Stimulated activated CD8-positive, alpha-beta memory T cell treated with anti-CD3 and anti-CD28 coated beads, Interleukin-7, amount 100 ng/mL, for 48 hours (primary cell): Measurements from ENCODE around the gene PLVAP.

Experiments
- DNase-seq, 2 donors: peaks; one replicate each; pipeline ENCODE4 v3.0.0-alpha.2; 2020; ENCODE audit warnings: low read depth in 1 of 2; ENCODE audit errors: extremely low read depth in 1 of 2

The PLVAP gene

DNA sequence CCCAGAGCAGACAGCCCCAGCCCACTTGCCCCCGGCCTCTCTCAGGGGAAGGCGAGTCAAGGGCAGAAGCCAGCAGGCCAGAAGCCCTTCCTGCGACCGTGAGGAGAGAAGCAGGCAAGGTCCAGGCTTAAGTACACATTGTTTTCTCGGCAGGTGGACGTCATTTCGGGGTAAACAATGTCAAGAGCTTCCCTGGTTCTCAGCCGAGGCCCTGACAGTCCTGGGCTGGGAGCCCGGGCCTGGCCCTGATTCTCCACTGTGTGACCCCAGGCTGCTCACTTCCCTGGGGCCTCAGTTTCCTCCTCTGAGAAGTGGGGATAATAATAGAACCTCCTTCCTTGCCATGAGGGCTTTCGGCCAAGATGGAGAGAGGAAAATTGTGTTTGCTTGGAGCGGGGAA lies 19.4 kb downstream of the PLVAP start:
- no peak for DNase-seq

DNA sequence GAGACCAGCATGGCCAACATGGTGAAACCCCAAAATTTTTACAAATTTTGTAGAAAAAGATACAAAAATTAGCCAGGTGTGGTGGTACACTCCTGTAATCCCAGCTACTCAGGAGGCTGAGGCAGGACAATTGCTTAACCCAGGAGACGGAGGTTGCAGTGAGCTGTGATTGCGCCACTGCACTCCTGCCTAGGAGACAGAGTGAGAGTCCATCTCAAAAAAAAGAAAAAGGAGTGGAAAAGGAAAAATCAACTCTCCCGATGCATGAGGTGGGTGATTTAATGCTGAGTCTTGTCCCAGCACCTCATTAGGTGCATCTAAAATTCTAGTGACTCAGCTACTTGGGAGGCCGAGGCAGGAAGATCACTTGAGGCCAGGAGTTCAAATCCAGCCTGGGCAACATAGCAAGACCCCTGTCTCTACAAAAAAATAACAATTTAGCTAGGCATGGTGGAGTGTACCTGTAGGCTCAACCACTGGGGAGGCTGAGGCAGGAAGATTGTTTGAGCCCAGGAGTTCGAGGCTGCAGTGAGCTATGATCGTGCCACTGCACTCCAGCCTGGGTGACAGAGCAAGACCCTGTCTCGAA lies 20.0 kb downstream of the PLVAP start:
- no peak for DNase-seq

DNA sequence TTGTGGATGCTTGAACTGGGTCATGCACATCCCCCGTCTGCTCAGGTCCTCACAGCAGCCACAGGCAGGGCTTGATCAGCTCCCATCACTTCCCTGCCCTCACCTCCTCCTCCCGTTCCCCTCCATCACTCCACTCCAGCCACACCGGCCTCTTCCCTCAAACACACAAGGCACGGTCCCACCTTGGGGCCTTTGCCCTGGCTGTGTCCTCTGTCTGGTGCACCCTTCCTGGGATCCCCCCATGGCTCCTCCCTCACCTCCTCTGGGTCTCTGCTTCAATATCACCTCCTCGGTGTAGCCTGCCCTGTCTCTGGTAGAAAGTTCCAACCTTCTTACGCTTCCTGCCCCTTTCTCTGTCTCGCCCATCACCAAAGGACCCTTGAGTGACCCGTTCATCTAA lies 23.8 kb downstream of the PLVAP start:
- no peak for DNase-seq

DNA sequence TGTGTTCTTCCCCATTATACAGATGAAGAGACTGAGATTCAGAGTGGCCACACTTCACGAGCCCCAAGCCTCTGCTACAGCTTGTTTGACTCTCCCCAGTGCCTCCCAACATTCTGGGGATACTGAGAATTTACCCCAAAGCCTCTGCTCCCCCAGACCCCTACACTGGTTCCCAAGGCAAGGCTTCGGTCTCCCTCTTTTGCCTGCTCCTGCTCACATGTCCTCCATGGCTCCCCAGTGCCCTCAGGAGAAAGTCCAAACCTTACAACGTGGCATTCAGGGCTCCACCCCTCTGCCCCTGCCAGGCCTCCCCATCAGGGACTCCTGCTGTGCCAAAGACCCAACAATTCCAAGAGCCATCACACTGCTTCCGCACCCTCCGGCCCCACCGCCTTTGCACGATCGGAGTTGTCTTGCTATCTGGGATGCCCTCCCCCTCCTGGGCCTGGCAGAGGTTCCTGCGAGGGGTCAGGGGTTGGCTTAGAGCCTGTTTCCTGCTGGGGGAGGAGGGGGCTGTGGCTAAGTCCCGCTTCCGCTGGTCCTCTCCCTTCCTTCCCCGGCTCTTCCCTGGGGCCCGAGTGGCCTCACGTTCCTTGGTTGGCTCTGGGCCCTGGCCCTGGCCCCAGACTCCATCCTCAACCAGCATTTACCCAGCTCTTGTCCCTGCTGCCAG lies 24.4 kb downstream of the PLVAP start:
- DNase-seq = no peak

DNA sequence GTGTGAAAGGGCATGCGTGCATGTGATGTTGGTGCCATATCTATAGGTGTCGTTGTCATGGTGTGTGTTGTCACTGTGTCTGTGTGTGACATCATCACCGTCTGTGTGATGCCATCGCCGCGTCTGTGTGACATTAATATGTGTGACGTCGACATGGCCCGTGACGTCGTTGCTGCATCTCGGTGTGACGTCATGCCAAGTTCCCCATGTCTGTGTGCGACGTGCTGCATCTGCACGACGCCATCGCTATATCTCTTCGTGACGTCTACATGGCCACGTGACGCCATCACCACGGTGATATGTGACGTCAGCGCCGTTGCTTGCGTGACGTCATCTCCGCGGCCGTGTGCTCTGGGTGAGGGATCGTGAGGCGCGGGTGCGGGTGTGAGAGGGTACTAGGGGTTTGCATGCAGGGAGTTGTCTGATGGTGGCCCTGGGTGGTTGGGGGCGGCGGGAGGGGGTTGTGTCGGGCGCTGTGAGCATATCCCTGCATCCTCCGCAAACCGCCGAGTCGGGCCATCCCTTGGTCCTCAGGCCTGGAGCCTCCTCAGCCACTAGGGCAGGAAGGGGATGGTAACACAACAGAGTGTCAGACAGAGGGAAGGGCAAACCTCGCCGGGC lies 25.2 kb downstream of the PLVAP start:
- DNase-seq = no peak

DNA sequence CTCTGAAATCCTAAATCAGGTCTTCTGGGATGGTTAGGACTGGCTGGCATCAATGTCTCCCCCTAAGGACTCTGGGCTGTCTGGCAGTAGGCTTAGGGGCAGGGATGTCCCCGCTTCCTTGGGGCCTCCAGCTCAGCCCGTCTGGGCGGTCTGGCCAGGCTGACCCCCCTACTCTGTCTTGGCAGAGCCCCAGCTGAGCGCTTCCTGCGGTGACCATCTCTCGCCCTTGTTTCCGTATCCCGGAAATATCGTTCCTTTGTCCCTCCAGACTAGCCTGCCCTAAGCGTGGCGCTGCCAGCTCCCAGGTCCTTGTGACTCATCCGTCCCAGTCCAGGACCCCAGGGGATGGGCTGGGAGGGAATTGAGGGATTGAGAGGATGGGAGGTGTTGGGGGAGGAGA lies 28.4 kb downstream of the PLVAP start:
- DNase-seq = no peak

DNA sequence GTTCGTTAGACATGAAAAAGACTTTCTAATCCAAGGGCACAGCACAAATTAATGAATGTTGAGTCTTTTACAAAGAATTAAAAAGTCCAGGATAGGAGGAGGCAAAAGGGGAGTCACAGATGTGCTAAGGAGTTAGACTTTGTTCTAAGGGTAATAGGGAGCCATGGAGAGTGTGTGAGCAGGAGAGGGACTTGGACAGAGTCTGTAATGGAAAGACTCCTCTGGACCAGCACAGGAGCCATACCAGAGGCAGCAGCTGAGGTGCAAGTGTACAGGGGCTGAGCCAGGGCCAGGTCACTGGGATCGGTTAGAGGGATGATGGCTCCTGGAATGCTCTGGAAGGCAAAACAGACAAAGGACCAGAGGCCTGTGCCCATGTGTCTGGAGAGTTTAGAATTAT lies 29.3 kb downstream of the PLVAP start:
- DNase-seq = no peak

DNA sequence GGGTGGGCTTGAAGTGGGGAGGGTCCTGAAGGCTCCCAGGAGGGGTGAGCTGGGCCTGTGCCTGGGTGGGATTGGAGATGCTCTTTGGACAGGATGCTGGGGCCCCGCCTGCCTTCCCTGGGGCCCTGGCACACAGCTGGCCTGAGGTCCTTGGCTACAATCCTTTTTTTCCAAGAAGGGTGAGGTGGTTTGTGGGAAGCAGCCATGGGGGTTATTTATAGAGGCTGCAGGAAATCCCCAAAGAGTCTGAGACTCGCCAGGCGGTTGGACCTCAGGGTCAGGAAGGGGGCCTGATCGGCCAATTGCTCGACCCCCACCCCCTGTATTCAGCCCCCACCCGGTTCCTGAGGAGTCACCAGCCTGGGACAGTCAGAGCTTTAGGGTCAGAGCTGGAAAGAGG lies 29.8 kb downstream of the PLVAP start:
- no peak for DNase-seq

DNA sequence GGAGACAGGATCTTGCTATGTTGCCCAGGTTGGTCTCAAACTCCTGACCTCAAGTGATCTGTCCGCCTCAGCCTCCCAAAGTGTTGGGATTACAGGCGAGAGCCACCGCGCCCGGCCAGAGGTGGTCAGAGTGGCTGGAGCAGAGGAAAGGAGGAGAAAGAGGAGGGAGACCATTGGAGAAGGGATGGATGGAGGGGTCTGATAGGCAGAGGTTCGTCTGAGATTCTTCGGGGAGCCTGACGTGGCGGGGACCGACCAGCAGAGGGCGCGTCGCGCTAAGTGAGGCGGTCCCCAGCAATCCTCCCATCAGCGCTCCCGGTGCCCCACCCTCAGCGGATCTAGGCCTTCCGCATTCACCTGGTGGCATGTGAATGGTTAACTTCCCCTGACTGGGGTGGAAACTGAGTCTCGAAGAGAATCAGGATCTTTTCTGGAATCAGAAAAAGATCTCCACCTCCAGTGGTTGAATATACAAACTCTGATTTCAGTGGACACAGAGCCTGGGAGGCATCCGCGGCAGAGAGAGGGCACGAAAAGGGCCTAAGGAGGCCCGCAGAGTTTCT lies 31.0 kb downstream of the PLVAP start:
- DNase-seq = peak in 1 of 2 donors; percentile 53

DNA sequence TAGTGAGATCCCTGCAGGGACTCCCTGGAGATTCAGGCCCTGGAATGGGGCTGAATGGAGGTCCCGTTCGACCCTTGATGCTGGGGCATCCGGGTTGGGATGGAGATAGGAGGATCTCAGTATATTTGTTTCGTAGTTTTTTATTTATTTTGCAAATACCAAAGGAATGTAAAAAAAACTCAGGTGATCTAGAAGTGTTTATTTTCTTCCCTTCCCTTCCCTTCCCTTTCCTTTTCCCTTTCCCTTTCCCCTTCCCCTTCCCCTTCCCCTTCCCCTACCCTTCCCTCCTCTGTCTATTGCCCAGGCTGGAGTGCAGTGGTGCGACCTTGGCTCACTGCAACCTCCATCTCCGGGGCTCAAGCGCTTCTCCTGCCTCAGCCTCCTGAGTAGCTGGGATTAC lies 35.3 kb downstream of the PLVAP start:
- DNase-seq = no peak

DNA sequence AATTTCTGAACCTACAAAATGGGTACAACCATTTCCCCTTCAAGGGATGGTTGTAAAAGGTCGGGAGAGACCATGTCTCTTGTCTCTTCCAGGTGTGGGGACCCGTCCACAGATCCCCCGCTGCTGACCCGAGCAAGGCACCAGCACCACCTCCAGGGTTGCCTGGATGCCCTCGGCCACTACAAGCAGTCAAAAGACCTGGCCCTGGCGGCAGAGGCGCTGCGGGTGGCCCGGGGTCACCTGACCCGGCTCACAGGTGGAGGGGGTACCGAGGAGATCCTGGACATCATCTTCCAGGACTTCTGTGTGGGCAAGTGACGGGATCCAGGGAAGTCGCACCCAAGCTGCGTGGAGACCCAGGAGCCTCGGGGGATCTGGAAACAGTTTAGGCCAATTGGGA lies 35.8 kb downstream of the PLVAP start:
- no peak for DNase-seq

DNA sequence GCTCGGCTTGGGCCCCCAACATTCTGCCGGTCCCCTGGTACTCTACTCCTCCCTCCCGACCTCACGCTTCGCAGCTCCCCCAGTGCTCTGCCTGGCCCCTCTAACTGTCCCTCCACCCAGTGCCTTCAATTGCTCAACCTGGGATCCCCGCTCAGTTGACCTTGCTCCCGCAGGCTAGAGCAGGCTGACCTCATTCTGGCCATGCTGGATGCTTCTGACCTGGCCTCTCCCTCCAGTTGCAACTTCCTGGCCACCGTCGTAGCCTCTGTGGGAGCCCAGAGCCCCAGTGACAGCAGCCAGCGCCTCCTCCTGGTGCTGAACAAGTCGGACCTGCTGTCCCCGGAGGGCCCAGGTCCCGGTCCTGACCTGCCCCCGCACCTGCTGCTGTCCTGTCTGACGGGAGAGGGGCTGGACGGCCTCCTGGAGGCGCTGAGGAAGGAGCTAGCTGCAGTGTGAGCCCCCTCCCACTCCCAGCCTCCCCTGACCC lies 36.2 kb downstream of the PLVAP start:
- no peak for DNase-seq

DNA sequence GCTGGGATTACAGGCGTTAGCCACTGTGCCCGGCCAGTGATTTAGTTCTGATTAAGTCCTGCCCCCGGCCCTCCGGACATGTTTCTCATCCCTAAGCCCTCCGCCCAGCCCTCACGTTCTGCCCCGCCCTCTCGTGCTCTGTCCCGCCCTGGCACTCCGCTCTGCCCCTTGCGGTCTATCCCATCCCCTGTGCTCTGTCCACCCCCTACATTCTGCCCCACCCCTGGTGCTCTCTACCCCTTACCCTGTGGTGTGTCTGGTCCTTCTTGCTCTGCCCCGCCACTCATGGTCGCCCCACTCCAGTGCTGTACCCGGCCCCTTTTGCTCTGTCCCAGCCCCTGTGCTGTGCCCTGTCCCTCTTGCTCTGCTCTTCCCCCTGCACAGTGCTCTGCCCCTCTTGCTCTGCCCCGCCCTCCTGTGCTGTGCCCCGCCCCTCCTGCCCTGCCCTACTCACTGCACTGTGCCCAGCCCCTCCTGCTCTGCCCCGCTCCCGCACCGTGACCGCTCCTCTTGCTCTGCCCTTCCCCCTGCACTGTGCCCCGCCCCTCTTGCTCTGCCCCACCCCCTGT lies 36.8 kb downstream of the PLVAP start:
- no peak for DNase-seq

DNA sequence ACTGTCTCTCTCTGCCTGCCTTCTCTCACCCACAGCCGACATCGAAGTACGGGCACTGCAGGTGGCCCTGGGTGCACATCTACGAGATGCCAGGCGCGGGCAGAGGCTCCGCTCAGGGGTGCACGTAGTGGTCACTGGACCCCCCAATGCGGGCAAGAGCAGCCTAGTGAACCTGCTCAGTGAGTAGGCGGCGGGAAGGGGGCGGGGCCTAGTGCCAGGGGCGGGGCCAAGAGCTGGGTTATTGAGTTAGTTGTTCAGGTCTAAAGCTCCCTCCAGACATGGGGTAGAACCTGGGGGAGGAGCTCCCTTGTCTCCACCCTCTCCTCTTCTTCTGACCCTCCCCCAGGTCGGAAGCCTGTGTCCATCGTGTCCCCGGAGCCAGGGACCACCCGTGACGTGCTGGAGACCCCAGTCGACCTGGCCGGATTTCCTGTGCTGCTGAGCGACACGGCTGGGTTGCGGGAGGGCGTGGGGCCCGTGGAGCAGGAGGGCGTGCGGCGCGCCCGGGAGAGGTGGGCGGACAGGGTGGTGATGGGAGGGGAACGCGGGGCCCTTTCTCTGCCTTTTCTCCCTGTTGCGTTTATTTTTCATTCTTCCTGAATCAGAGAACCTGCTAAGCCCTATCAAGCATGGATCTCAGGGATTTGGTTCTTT lies 37.9 kb downstream of the PLVAP start:
- DNase-seq = no peak

DNA sequence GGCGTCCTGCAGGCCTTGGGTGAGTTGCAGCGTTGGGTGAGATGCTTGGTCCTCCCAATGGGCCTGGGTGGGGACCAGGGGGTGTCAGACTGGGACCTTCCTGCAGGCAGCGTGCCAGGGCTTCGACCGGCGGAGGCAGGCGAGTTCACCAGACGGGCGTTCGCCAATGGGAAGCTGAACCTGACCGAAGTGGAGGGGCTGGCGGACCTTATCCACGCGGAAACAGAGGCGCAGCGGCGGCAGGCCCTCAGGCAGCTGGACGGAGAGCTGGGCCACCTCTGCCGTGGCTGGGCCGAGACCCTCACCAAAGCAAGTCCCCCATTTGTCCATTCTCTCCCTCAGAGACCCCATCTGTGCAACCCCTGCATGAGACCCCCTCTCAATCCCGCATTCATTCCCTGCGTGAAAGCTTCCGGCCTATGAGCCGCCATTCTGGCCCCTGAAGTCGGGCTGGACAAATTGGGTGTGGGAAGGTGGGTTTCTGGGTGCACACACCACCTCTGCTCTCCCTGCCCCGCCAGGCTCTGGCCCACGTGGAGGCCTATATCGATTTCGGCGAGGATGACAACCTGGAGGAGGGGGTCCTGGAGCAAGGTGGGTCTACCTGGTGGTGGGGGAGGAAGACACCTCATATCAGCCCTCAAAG lies 38.6 kb downstream of the PLVAP start:
- no peak for DNase-seq

DNA sequence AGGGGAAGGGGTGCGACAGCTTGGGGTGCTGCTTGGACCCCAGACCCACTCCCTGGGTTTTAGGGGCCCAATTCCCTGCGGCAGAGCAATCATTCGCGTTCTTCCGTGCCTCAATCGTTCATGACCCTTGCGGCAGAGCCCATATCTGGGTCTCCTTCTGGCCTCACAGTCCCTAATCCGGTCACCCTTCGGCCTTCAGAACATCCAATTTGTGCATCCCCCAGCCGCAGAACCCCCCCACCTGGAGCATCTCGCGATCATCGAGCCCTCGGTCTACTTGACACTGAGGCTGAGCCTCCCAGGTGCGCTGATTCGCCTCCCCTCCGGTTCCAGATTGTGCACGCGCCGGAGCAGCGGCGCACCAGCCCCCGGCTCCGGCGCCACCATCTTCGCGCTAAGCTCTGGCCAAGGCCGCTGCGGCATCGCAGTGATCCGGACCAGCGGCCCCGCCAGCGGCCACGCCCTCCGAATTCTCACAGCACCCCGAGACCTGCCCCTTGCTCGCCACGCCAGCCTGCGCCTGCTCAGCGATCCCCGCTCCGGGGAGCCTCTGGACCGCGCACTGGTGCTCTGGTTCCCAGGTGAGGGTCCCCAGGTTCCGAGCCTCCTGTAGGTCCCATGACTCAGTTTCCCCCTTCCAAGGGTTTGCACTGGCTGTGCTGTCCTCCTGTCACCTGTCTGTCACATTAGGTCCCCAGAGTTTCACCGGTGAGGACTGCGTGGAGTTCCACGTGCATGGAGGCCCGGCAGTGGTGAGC lies 39.3 kb downstream of the PLVAP start:
- no peak for DNase-seq

DNA sequence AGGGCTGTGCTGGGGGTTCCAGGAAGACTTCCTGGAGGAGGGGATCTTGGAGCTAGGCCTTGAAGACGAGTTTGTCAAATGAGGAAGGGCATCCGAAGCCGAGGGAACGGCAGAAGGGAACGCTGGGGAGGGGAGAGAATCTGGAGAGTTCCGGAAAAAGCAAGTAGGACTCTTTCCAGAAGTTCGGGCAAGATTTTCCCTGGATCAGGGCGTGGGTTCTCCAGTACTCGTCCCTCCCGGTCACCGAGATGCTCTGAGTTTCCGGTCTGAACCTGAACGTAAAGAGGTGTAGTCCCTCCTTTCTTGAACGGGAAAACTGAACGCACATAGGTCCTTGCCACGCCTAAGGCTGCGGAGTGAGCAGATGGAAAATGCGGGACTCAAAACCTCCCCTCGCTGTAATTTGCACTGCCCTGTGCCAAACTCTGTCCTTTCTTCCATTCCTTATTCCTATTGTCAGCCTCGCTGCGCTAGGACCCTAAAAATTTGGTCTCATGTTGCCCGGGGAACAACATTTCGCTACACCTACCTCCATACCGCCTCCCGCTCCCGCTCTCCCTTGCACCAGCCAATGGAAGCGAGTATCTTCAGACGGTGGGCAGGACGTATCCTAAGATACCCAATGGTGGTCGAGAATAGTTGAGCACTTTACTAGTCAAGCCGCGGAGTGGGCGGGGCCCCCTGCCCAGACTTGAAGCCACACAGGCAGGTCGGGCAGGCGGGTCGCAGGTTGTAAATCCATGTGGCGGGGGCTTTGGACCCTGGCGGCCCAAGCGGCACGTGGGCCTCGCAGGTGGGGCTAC lies 40.1 kb downstream of the PLVAP start, which contains the start of gene GTPBP3:
Gene GTPBP3 (plus strand): TSS at position 682 of the 803 bp plus-strand sequence. CDS start 59 bp downstream, at position 741.
- DNase-seq = peak; percentile 89 to 98

DNA sequence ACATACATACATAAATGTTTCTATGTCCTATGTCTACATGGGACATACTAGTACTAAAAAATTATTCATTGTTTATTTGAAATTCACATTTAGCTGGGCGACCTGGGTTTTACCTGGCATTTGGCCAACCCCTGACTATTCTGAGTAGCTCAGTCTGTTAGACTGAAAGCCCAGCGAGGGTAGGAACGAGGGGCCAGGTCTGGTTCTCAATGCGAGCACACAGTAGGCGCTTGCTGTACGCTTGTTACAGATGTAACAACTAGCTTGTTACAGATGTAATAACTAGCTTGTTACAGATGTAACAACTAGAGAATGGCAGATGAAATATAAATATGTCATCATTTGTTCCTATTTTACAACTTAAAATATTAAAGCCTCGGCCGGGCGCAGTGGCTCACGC lies 41.6 kb downstream of the PLVAP start:
- no peak for DNase-seq
